Stimulated activated CD4-positive, alpha-beta T cell treated with anti-CD3 and anti-CD28 coated beads, Interleukin-4, amount 100 ng/mL, for 1 hour (primary cell): ENCODE results near the gene MRPL14.

Source experiments
- DNase-seq: peaks from one replicate; pipeline ENCODE4 v3.0.0-alpha.2; 2020

MRPL14 gene

DNA sequence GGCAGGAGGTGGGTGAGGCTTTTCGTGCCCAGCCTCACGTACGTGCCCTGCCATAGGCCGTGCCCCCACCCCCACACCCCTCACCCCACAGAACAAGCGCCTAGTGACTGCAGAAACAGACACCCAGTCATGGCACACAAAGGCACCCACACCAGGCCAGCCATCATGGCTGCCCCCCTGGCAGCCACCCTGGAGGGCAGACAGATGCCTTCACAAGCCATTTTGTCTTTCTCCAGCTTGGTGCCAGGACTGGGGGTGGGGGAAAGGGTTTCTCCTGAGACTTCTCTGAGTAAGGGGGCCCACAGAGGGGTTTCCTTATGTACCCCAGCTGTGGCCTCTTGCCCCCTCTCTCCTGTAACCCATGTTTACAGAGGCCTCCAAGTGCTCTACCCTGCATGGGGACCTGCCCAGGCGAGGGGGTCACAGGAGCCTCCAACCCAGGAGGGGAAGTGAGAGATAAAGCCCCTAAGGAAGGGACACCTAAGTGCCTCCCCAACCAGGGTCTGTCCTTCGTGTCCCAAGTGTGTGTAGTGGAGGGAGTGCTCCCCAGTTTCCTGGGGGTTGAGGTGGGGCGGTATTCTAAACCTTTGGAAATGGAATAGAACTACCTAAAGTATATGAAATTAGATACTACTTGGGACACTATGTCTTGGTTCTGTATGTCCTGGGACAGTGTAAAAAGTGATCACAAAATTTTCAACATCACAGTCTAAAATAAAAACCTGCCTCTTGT is 49.9 kb downstream of the MRPL14 start:
- no peak for DNase-seq

- DNase-seq, result no peak
Measured at GRCh38 chr6:44076356-44077213, 50.7 kb downstream of the MRPL14 start.

DNA sequence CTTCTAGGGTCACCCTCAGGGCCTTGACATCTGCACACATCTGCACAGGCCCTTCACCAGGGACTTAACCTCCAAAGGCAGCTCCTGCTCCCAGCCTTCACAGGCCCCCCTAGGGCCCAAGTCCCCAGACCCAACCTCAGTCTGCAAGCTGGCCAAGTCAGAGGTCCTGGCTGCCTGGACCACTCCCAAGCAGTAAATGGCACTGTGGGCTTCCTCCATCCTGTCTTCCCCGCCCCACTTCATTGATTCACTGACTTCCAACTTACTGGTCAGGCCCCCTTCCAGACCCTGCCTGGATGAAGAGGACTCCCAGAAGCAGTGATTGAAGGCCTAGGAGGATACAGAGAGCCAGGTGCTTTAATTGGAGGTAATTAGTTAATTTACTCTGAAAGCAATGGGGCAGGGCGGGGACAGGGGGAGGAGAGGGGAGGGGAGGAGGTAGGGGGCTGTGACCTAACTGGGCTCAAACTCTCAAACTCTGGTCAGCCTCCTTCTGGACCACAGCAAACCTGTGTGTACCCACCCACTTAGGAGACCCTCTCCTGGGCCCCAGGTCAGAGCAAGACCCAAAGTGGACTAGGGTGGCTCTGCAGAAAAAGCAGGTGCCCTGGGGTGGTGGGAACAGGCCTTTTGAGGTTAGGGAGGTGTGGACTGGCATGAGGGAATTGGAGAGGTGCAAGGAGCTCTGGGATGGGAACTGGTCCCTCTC is 51.5 kb downstream of the MRPL14 start:
- DNase-seq, result no peak

GRCh38 chr6:44074813-44075646 is 52.2 kb downstream of the MRPL14 start:
- no peak for DNase-seq

GRCh38 chr6:44074439-44074812 is 52.8 kb downstream of the MRPL14 start:
- DNase-seq, result peak; percentile 67

- DNase-seq, result no peak
Measured at GRCh38 chr6:44073612-44074438, 53.4 kb downstream of the MRPL14 start.

- DNase-seq, result peak; percentile 77
Measured at GRCh38 chr6:44072959-44073611, 54.2 kb downstream of the MRPL14 start.

DNA sequence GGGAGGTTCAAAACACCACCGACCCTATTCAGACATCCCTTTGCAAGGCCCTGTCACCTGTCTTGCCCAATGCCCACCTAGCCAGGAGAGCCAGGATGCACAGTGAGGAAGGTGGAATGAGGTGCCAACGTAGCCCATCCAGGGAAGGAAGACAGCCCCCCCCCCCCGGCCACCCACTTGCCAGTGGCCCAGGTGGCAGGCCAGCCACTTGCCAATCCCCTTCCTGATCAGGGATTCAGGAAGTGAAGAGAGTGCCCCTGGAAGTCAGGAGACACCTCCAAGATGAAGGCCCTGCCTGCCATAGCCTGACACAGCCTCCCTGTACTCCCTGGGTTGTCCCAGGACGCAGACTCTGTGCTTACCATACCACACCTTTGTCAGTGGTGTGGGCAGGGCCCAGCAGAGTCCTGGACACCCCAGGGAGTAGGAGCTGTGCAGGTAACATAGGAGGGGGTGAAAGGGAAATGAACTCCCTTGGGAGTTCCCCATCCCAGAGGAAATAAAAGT is 54.7 kb downstream of the MRPL14 start:
- no peak for DNase-seq

DNA sequence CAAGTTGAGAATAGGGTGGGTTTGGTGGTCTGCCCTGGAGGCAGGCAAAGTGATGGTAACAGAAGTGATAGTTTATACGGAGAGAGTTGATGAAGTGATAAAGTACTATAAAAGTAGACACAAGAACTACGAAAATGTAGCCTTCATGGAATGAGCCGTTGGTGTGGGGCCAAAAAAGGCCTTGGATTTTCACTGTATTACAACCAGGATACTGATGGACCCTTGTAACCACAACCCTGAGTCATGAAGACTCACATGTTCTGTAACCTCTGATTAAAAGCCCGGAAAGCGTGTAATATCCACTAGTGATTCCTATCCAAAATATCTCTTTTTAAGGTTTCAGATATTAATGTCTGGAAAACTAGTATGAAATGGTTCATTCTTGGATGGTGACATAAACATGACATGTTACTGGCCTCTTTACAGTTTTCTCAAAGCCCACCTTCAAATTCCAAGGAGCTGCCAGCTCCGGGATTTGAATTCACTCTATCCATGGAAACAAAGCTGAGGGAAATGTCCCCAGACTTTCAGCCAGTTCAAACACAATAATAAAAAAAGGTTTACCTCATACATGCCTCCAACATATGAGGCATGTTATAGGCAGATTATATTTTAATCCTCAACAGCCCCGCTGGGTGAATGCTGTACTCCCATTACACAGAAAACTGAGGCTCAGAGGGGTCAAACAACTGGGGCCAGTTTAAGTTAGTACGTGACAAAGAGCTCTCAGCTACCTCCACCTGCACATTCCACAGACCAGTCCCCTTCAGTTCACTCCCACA is 55.4 kb downstream of the MRPL14 start:
- DNase-seq, result no peak

DNA sequence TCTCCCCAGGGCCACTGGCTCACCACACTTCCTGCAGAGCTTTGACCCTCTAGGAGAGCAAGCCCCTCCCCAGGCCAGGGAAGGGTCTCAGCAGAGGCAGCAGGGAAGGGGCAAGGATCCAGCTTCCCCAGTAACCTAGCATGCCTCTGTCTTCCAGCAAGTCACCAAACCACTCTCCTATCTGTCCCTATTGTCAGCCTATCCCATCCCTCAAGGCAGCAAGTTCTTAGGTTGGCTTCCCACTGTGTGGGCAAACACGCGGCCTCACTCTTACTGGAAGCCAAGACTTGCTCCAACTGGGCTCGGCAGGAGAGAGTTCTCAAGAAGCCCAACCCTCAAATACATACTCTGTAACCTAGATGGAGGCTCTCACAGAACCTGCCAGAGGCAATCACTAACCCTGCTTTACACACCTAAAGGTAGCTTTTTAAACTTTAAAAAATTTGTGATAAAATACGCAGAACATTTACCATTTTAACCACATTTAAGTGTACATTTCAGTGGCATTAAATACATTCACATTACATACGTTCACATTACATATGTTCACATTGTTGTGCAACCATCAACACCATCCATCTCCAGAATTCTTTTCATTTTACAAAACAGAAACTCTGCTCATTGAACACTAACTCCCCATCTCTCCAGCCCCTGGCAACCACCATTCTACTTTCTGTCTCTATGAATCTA is 58.5 kb downstream of the MRPL14 start:
- DNase-seq, result no peak

DNA sequence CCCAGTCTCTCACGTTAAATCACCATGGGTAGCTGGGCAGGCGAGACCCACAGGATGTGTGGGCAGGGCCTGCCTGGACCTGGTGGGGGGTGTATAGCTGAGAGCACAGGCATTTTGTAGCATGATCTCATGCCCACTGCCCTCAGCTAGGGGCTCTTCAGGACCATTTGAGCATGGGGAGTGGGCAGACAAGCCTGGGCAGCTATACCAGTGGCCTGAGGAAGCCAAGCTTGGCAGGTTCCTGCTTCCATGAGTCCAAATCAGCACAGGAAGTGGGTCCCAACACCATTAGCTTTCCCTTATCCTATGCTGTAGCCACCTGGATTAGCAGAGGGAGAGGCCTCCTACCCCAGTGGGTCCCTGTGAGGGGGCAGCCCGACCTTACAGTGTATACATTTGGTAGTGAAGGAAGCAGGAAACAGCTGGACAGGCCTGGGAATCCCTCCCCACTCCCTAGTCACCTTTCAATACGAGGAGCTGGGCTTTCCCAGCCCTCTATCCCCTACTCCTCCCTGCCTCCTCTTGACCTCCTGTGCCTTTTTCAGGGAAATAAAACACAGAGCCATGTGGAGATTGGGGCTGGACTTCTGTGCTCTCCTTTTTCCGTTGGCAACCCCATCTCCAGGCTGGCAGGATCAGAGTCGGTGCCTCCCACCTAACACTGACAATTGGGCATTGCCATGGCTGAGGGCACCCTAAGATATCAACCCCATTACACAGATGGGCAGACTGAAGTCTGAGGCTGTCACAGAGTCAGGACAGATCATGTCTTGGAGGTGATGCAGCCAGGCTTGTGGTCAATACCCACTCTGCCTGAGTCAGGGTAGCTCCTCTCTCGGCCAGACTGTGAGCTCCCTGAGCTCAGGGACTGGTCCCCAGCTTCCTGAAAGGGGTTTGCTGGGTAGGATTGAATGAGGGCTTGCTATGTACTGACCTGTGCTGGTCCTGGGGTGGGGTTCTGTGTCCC is 59.8 kb downstream of the MRPL14 start:
- no peak for DNase-seq

- no peak for DNase-seq
Measured at GRCh38 chr6:44066394-44067172, 60.7 kb downstream of the MRPL14 start.

DNA sequence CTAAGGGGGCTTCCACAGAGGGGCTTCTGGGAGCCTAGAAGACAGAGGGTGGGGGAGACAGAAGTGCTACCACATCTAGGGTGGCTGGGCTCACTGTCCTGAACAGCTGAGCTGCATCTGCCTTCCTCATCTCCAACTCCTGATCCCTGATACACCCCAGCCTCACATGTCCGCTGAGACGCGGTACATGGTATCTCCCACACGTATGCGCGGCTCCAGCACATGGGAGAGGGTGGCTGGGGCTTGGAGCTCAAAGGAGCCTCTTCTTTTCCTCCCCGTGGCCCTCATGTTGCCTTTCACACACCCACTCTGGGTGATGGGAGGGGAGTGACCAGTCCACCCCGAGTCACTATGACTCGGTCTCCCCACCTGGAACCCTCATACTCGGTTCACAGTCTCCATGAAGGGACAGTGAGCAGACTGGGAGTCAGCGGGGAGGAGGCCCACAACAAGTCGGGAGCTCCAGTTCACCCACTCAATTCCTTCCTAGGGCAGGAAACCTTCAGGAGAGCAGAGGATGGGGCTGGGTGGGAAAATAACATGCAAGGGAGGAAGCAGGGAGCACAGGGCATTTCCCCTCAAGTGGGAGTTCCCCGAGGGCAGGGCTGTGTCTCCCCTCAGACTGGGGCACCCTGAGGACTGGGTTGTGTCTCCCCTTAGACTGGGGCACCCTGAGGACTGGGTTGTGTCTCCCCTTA is 61.7 kb downstream of the MRPL14 start:
- no peak for DNase-seq

- DNase-seq, result no peak
Measured at GRCh38 chr6:44064948-44065272, 62.3 kb downstream of the MRPL14 start.

GRCh38 chr6:44064089-44064947 is 62.9 kb downstream of the MRPL14 start:
- no peak for DNase-seq

DNA sequence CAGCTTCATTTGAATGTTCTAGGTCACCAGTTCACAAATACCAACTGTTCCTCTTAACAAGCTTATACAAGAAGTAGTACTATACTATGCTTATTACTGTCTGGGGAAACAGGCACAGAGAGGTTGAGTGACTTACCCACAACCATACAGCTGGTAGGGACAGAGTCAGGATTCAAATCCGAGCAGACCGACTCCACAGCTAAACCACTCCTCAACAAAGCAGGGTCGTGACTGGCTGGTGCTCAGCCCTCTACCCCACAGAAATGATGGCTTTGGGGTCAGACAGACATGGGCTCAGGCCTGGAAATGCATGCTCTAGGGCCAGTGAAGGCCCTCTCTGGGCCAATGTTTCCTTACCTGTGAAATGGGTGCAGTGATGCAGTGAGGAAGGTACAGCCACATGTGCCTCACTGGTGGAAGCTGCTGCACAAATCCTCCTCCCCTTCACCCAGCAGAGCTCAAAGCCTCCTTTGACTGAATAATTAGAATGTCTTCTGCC is 63.6 kb downstream of the MRPL14 start:
- DNase-seq, result no peak
